PC-9 (cell line): ENCODE results near the gene COMMD9.

ENCODE experiments used
- CTCF ChIP-seq: fragments of 200-600 bp; sonication (generic); conservative IDR thresholded peaks from 2 replicates; pipeline ENCODE4 v1.6.1; 2017; ENCODE audit warnings: mixed run types, antibody characterized with exemption, mild to moderate bottlenecking, moderate library complexity
- EZH2 ChIP-seq: fragments of 200-600 bp; sonication (generic); IDR thresholded peaks from 2 replicates; pipeline ENCODE4 v1.8.0; 2017; ENCODE audit warnings: antibody characterized with exemption, low read depth

- TF ChIP-seq CTCF: no peak
- TF ChIP-seq EZH2: no peak
Observed at GRCh38 chr11:36289226-36289852, at the start of gene COMMD9.
